EL (cell line): ENCODE data around the gene APBA1.
"Not testable (repeated sequence)": the region's sequence is repeated elsewhere in the genome, so short reads cannot be mapped to it uniquely, and the experiment has no call there.

ENCODE experiments used
- DNase-seq: peaks from one replicate; pipeline ENCODE4 v3.0.0-alpha.2; 2016

Gene APBA1

DNA sequence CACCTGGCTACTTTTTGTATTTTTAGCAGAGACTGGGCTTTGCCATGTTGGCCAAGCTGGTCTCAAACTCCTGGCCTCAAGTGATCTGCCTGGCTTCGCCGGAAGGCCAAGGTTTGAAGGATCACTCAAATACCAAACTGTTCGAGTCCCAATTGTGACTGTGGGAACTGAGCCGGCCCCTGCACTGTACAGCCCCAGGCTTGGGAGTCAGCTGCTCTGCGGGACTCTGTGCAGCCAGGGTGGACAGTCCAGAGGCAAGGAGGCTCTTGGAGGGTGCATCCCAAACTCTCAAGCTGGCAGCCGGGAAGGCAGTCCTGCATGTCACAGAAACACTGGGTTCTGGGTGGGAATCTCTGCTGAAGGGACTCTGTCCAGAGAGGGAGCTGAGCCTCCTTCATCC lies 238.2 kb downstream of the APBA1 start:
- DNase-seq = no peak

DNA sequence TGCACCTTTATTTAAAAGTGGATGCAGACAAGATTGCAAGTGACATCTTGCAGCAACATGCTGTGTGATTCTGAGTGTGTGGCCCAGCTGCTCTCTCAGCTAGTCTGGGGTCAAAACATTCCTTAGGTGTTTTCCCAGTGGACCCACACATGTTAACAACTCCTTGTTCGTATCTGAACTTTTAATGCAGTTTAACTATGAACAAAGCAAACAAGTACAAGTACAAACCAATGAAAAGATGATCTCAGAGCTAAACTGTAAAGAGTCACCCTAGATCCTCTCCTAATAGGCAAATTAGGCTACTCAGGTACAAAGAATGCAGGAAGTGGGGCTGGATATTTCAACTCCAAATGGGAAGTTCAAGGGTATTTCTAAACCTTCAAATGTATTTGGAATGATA lies 238.8 kb downstream of the APBA1 start:
- DNase-seq = peak; percentile 41

DNA sequence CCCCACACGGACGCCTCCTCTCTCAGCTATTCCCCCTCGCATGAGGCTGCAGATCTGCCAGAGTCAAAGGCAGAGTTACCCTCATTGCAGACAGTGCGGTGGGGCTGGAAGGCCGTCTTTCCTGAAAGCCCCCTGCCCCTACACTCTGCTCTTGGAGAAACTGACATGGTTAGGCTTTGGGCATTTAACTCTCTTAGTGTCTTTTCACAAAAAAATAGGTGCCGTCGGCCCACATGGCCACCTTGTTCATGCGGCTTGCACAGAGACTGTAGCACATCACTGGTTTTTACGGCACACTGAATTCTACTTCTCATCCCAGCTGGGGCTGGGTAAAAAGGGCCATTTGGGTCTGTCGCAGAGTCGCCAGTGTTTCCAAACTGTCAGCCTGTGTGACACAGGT lies 239.5 kb downstream of the APBA1 start:
- no peak for DNase-seq

DNA sequence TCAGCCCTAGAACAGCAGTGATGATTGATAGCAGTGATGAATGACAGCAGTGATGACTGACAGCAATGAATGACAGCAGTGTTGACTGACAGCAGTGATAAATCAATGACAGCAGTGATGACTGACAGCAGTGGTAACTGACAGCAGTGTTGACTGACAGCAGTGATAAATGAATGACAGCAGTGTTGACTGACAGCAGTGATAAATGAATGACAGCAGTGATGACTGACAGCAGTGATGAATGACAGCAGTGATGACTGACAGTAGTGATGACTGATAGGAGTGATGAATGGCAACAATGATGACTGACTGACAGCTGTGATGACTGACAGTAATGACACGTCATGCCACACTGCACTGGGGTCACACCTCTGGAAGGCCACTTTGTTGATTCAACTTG lies 240.4 kb downstream of the APBA1 start:
- no peak for DNase-seq

DNA sequence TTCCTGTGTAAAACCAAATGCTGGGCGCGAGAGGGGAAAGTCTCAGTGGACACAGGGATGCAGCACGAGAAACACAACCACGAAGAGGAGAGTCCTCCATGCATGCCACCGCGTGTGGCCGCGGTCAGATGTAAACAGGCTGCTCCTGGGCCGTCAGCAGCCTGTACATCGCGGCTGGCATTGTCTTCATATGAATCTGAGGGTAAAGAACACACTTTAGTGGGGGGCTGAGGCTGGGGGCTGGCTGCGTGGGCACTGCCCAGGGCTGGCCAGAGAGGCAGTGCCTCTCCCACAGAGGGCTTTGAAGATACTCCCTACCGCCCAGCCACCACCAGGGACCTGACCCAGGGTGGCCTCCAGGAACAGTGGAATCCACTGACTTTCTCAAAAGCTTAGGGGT lies 241.0 kb downstream of the APBA1 start:
- DNase-seq = no peak

DNA sequence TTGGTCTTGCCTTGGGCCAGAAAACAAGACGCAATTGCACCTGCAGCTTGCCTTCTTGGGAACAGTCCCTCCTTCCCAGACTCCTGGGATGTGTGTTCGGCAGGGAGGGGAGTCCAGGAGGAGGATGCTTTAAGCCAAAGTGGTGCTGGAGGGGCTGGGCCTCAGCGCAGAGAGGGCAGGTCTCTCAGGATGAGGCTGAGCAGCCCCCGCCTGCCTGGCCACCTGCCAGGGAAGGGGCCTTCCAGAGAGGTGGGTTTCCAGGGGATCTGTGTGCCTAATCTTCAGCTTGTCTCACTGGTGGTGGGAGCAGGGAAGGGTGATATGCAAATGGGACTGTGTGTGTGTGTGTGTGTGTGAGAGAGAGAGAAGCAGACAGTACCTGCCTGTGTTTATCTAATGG lies 242.0 kb downstream of the APBA1 start:
- no peak for DNase-seq

DNA sequence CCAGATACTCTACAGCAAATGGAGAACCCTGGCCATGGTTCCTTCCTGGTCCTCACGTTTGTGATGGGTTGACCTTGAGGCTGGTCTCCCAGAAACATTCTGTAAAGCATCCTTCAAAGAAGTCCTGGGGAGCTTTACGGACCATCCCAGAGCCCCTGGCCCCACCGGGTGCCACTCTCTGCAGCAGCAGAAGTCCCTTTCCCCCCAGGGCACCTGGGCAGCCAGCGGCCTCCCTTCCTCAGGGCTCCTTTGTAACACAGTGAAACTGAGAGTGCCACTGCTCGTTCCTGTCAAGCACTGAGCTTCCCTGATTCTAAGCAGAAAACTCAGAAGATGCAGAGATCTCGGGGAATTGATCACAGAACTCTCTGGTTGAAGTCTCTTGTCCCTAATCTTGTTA lies 242.9 kb downstream of the APBA1 start:
- no peak for DNase-seq

DNA sequence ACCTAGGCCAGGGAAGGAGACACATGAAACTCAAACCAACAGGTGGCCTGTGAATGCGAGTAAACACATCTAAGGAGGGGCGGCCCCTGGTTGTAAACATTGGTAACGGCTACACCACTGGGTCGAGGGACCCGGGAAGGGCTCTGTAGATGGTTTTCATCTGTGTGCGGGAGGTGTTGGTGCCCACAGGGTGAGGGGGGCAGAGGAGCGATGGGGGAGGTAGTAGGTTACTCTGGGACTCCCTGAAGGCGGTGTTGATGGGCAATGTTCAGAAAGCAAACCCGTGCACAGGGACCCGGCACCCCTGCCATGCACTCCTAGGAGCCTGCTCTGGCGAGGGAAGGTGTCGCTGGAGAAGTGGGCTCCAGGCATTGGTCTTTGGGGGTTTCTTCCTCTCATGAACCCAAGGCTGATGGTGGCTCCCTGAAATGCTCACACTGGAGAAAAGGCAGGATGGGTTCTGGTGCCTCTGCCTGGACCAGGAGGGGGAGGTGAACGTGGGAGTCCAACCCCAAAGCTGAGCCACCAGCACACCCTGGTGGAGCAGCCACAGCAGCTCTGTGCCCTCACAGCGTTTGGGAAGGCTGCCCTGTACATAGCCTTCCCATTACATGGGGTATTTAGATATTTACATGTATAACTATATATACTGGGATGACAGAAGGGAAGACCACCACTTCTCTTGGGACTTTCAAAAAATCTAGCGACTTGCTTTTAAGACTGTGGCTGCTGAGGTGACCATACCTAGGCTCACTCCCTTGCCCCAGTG lies 244.0 kb downstream of the APBA1 start:
- DNase-seq = no peak

DNA sequence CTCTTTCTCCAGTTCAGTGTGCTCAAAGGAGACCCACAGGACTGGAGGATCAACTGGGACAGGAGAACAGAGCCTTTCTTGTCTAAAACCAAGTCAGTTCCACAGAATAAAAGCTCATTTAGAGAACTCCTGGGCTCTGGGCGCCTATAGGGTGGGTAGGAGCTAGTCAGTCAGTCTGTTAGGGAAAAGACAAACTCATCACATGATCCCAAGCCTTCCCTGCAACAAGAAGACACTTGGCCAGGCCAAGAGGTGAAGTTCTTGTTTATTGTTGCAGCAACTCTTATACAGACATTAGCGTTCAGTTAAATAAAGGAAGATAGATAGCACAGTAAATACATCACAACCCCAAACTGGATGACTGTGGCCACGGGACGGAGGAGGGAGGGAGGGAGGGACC lies 244.9 kb downstream of the APBA1 start:
- no peak for DNase-seq

DNA sequence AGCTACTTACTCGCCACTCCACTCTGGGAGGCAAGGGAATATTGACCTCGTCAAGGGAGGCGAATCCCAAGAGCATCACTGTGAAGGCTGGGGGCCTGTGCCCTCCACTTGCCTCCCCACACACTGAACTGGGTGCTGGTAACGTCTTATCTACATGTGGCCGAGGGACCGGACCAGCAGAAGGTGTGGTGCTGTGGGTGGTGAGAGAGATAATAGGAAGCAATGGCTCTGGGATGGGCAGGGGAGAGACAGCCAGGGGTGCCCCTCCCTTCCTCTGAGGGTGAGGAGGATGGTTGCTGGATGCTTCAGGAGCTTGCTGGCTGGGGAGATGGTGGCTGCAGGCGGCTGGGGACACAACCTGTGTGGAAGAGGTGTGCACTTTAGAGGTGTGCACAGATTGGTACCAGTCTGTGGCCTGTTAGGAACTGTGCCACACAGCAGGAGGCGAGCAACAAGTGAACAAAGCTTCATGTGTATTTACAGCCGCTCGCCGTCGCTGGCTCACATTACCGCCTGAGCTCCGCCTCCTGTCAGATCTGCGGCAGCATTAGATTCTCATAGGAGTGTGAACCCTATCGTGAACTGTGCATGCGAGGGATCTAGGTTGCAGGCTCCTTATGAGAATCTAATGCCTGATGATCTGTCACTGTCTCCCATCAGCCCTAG lies 246.9 kb downstream of the APBA1 start:
- DNase-seq = no peak

DNA sequence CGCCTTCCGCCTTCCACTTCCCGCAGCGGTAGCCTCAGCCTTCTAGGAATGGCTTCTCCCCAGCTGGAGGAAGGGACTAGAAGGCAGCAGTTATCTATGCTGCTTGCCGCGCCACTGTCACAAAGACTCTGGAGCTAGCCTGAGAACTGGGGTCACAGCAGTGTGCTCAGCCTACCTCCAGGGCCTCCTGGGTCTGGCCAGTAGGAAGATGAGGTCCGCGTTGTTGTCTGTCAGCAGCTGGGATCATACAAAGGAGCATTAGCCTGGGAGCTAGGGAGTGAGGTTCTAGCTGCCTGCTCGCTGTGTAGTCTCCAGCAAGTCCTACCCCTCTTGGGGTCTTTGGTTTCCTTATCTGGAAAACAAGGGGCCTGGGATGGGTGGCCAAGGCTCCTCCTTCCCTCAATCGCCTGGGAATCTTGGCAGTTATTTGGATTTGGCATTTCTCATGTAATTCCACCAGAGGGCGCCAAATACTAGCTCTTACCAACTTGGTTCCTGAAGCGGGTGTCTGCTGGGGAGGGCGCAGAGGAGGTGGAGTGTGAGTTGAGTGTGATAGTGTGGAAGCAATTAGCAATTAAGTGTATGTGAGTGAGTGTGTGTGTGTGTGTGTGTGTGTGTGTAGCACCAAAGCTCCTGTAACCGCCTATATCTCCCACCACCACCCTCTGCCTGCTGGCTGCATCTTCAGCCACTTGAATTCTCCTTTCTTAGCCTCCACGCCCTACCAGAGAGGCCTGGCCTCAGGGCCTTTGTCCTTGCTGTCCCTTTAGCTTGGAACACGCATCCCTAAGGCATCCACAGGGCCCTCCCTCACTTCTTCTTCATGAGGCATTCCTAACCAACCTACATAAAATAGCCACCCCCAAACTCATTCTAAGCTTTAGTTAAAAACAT lies 250.0 kb downstream of the APBA1 start:
- peak; percentile 64 for DNase-seq

DNA sequence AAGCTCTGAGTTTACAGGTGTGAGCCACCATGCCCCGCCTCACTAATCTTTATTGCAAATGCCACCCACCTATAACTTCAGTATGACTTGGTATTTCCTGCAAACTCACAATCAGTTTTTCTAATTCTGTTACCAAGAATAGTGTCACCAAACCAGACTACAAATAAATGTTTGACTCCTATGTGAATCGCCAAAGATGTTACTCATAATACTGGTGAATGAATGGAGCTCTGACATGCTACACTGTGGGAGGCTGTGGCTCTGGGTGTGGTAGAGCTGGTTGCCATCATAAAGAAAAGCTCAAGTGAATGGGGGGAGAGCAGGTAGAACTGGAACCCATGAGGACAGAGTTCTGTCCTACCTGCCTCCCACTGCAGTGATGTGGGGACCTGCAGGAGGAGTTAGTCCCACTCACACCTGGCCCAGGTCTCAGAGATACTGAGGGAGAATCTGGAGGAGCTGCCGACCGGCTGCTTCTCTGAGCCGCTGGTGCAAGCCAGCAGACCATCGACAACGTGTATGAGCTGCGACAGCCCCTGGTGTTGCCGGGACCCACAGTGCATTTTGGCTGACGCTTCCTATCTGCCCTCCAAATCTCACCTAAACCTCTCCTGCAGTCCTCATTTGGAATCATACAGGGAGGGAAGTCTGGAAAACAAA lies 251.4 kb downstream of the APBA1 start:
- no peak for DNase-seq

DNA sequence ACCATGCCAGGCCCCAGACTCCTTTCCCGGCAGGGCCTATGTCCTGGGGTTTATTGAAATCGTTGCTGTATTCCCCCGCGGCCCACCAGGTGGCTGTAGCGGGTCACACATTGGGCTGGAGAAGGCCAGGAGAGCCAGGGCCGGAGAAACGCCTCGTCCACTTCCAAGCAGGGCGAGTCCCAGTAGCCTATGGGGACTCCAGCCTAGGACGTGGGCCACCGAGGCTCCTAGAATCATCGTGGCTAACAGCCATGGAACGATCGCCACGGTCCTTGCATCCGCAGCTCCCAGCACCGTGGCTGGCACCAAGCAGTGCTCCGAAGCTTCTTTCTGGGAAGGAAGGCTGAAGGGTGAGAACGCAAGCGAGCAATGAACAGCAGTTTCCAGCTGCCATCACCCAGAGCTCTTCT lies 259.4 kb downstream of the APBA1 start:
- DNase-seq = peak; percentile 71

DNA sequence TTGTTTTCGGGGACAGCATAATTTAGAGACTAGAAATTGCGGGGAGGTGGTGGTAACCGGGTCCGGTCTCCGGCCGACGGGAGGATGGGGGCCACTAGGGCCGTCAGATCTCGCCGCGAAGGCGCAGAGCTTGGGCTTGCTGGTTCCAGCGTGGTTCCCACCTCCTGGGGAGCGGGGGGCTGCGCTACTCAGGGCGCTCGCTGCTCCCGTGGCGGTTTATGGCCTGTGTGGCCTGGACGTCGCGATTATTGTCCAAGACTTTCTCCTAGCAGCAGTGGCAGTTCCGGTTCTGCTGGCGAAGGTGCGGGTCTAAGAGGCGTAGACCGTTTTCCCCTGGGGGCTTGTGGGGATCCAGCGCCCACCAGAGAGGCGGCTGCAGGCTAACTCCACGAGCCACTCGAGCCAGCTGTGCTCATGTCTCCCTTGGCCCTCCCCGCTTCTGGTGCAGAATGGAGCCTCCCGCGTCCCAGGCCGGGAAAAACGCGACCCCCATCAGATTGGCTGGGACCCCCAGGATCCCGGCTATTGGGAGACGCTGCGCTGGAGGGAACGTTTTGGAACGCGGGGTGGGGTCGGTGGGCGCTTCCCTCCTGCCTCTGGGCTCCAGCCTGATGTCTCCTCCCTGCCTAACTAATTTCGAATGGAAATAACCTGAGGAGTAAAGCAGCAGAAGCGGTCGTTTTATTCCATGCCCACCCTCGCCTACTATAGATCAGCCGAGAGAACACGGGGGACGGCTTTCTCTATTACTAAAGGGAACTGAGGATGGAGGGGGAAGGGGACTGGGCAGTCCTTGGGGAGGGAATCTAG lies 260.0 kb downstream of the APBA1 start:
- DNase-seq = no peak

DNA sequence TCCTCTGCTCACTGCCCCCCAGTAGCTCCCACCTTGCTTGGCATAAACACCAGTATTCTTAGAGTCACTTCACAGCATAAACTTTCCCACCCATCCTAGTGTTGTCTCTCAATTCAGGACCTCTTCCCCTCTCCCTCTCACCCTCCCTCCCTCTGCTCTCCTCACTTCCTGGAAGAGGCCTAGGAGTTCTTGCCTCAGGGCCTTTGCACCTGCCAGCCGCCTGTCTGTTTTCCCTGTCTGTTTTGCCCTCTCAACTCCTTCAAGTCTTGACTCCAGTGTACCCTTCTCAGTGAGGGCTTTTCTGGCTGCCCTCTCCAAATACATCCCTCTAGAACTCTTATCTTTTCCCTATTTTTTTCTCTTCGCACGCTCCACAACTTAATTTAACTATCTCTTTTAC lies 260.9 kb downstream of the APBA1 start:
- no peak for DNase-seq

DNA sequence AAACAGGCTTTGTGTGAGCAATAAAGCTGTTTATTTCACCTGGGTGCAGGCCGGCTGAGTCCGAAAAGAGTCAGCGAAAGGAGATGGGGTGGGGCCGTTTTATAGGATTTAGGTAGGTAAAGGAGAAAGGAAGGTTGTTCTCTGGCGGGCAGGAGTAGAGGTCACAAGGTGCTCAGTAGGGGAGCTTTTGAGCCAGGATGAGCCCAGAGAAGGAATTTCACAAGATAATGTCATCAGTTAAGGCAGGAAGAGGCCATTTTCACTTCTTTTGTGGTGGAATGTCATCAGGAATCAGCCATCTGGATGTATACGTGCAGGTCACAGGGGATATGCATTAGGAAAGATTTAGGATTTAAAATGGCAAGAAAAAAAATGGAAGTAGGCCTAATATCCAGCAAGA lies 262.2 kb downstream of the APBA1 start:
- DNase-seq = not testable (repeated sequence)

DNA sequence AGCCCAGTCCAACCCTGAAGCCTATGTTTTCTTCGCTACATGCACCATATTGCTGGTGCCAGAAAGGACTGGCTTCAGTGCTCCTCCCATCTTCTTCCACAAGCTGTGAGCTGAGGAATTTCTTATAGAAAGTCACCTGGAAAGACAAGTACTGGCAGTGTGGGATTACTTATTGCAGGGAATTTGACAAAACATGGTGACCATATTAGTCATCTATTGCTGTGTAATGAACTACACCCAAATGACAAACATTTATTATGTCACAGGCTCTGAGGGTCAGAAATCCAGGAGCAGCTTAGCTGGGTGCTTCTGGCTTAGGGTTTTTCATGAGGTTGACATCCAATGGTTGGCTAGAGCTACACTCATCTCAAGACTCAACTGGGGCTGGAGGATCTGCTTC lies 271.7 kb downstream of the APBA1 start:
- no peak for DNase-seq

DNA sequence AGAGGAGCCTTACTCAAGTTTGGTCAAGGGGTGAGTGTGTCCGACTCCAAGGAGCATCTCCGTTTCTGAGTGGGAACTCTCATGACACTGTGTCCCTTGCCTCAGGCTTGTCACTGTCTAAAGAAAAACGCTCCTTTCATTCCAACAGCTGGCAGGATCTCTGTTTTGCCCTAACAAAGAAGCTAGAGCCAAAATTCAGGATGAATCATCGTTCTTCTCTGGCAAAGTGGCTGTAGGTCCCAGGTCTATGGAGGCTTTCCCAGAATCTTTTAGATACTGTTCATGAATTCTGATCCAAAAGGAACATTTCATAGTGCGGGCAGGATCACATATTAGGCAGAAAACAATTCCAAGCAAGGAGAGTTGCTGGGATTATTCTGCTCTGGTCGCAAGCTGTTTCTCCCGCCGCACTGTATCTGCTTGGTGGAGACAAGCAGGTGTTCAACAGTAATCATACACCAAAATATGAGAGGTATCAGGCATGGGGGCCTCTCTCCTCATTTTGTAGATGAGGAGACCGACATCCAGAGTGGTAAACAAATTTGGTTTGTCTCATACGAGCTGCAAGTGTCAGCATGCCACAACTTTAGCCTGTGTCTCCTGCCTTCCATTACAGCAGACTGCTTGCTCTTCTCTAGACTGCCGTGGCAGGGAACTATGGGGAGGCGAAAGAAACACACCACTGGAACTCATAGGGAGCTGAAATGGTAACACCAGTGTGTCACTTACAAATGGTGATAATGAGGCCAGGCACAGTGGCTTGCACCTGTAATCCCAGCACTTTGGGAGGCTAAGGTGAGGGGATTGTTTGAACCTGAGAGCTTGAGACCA lies 274.6 kb downstream of the APBA1 start:
- DNase-seq = peak; percentile 7

DNA sequence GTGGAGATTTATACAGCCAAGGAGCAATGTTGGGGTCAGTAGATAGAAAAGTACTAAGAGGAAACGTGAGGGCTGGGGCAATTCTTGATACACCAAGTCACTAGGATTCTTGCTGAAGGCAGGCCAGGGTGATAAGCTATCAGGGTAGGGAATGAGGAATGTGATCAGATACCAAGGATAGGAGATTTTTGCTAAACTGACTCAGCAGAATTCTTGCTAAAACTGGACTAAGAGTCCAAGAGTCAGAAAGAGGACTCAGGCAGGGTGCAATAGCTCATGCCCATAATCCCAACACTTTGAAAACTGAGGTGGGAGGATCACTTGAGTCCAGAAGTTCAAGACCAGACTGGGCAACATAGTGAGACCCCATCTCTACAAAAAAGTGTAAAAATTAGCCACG lies 275.4 kb downstream of the APBA1 start:
- no peak for DNase-seq

DNA sequence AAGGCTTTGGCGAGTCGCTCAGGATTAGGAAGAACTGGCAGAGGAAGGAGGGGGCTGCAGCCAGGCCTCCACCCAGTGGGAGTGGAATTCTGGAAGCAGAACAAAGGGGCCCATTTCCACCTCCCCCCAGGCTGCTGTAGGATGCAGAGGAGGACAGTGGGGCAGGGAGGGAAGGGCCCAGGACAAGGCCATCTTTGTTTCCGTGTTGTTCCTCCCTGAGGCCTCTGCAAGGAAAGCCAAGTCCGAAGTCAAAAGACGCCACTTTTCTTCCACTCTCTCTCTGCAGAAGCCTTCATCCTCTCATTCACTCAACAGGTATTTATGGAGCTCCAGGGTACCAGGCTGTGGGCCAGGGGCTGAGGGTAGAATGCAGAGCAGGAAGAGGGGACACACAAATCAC lies 276.5 kb downstream of the APBA1 start:
- DNase-seq = no peak

DNA sequence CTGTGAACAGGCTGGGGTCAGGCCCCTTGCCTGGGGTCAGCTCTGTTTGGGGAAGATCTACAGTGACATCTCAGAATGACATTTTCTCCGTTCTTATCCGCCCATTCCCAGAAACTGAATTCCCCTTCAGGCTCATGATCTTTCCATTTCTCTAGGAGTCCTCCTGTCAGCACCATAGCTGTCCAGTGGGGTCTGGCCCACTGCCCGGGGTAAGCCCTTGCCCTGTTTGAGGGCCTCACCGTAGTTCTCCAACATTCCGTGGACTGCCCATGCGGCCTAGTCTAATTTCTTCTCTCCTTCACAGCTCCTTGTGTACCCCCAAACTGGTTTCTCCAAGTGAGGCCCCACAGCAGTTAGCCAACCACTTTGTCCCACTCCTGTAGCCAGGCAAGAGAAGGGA lies 278.7 kb downstream of the APBA1 start:
- DNase-seq = no peak
